Activated CD8-positive, alpha-beta memory T cell treated with anti-CD3 and anti-CD28 coated beads, Interleukin-2, amount 50 U/mL, for 24 hours (primary cell): ENCODE measurements around the gene C5orf24.
"Not testable (repeated sequence)": the region's sequence is repeated elsewhere in the genome, so short reads cannot be mapped to it uniquely, and the experiment has no call there.

Experiments
- DNase-seq: peaks from one replicate; pipeline ENCODE4 v3.0.0-alpha.2; 2020; ENCODE audit errors: extremely low read depth

The C5orf24 gene

GRCh38 chr5:134845852-134846640 lies at the start of gene C5orf24:
Gene C5orf24, plus strand, starts transcription at chr5:134845968. Its CDS starts 8,933 bp downstream, at chr5:134854901.
- peak; percentile 81 for DNase-seq

DNA sequence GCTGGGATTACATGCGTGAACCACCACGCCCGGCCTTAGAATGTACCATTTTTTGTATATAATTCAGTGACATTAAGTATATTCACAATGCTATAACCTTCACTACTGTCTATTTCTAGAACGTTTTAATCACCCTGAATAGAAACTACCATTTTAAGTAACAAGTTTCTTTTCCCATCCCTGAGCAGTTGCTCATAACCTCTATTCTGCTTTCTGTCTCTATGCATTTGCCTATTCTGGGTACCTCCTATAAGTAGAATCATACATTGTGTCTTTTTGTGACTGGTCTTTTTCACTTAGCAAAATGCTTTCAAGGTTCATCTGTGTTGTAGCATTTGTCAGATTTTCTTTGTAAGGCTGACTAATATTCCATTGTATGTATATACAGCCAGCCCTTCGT lies 47.3 kb upstream of the C5orf24 start:
- DNase-seq, result no peak

DNA sequence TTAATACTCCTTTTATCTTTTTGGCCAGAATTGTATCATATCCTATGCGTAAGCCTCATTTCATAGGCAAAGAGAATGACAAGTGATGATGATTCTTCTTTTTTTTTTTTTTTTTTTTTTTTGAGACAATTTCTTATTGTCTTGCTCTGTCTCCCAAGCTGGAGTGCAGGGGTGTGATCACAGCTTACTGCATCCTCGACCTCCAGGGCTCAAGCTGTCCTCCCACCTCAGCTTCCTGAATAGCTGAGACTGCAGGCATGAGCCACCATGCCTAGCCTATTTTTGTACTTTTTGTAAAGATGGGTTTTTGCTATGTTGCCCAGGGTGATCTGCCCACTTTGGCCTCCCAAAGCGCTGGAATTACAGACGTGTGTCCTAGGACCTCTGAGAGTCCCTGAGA lies 41.9 kb upstream of the C5orf24 start:
- no peak for DNase-seq

- no peak for DNase-seq
Measured at GRCh38 chr5:134813407-134813806, 32.4 kb upstream of the C5orf24 start.

DNA sequence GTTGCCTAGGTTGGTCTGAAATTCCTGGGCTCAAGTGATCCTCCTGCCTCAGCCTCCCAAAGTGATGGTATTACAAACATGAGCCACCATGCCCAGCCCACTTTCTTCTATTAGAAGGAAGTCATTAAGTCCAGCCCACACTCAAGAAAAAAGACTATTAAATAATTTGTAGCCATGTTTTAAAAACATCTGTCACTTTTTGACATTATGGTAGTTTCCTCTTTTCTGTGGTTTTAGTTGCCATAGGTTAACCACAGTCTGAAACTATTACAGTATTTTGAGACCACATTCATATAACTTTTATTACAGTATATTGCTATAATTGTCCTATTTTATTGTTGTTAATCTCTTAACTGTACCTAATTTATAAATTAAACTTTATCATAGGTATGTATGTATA lies 31.9 kb upstream of the C5orf24 start:
- DNase-seq, result no peak

- no peak for DNase-seq
Measured at GRCh38 chr5:134817006-134817405, 28.8 kb upstream of the C5orf24 start.

GRCh38 chr5:134818776-134819175 lies 27.0 kb upstream of the C5orf24 start:
- no peak for DNase-seq

GRCh38 chr5:134819407-134819963 lies 26.3 kb upstream of the C5orf24 start:
- DNase-seq, result no peak

- no peak for DNase-seq
Measured at GRCh38 chr5:134821841-134822240, 23.9 kb upstream of the C5orf24 start.

- DNase-seq, result no peak
Measured at GRCh38 chr5:134824681-134825080, 21.1 kb upstream of the C5orf24 start.

DNA sequence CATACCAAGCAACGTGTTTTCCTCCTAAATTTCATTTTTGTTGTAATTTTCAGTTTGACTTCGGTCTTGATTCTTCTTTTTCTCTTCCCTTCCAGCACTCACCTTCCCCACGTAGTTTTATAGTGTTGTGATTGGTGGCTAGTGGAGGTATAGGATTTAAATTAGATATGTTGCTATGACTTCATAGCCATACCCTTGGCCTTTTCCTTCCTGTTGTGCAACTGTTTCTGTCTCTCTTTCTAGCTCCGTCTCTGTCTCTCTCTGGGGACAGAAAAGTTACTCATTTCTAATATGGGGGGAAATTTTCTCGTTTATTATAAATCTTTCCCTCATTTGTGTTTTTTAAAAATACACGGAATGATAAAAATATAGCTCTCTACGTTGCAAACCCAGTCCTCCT lies 20.6 kb upstream of the C5orf24 start:
- DNase-seq, result no peak

DNA sequence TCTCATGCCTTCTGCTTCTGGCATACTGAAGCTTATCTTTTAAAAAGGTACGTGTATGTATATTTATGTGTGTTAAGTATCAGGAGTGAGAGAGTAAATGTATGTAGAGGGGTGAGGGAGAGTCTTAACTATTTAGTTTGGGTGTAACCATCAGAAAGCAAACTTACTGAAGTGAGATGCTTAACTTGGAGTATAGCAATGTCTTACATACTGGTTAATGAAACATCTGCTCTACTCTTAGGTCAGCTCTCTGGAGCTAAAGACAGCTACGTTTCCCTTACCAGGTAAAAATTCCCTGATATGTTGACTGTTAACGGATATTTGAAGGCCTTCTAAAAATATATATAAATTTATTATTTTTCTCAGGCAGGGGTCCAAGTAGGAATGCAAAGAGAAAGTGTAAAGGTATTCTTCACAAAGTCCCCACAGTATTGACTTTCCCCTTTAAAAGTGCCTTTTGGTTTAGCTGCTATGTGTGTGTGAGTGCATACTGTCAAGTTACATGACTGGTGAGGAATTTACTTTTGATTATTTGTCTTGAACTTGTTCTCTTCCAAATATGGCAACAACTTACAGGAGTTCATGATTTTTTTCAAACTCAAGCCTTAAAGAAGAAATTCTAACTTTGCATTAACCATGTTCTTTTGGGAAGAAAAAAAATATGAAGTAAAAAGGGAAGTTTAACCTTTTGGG lies 12.3 kb upstream of the C5orf24 start:
- DNase-seq, result no peak

DNA sequence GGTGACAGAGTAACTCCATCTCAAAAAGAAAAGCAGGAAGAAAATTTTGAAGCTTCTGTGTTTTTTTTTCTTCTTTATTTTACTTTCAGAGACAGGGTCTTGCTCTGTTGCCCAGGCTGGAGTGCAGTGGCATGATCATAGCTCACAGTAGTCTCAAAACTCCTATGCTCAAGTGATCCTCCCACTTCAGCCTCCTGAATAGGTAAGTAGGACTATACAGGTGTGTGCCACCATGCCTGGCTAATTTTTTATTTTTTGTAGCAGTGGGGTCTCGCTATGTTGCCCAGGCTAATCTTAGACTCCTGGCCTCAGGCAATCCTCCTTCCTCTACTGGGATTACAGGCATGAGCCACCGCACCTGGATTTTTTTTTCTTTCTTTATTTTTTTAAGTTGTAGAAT lies 10.1 kb upstream of the C5orf24 start:
- no peak for DNase-seq

DNA sequence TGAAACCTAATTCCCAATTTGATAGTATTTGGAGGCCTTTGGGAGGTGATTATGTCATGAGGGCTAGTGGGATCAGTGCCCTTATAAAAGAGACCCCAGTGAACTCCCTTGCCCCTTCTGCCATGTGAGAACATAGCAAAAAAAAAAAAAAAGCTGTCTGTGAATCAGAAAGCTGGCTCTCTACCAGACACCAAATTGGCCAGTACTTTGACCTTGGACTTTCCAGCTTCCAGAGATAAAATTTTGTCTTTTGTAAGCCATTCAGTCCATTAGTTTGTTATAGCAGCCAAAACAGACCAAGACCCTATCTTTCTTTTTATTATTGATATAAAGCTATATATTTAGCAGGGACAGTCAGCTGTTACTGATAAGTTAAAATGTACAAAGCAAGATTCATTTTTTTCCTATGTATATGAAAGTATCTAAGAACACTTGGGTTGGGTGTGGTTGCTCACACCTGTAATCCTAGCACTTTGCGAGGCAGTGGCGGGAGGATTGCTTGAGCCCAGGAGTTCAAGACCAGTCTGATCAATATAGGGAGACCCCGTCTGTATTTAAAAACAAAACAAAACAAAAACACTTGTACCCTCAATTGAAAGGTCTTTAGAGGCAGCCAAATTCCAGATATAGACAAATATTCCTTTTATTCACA lies 8.1 kb upstream of the C5orf24 start:
- no peak for DNase-seq

GRCh38 chr5:134838361-134838760 lies 7.4 kb upstream of the C5orf24 start:
- not testable (repeated sequence) for DNase-seq

- DNase-seq, result no peak
Measured at GRCh38 chr5:134840811-134841210, 5.0 kb upstream of the C5orf24 start.

DNA sequence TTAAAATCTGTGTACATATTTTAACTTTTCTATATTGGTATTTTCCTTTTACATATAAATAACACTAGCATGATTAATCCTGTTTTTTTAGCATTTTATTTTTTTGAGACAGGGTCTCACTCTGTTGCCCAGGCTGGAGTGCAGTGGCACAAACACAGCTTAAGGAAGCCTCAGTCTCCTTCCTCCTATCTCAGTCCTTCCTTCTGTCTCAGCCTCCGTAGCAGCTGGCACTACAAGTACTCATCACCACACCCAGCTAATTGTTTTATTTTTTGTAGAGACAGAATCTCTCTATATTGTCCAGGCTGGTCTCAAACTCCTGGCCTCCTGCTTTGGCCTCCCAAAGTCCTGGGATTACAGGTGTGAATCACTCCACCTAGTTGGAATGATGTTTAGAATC lies 1.5 kb upstream of the C5orf24 start:
- DNase-seq, result no peak

GRCh38 chr5:134845335-134845851 lies 375 bp upstream of the C5orf24 start:
- DNase-seq, result no peak

DNA sequence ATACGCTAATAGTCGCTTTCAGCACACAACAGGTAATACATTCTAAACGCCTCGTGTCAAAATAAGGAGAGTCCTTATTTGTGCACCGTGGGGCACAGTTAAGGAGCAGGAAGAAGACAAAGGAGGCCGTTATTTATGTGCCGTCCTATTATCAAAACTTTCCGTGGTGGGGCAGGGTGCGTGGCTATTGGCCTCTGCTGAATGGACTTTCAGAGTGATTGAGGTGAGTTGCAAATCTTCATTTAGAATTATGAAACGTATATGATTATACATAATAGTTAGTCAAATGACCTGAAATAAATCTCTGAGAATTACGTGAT lies 833 bp downstream of the C5orf24 start:
- DNase-seq, result no peak

DNA sequence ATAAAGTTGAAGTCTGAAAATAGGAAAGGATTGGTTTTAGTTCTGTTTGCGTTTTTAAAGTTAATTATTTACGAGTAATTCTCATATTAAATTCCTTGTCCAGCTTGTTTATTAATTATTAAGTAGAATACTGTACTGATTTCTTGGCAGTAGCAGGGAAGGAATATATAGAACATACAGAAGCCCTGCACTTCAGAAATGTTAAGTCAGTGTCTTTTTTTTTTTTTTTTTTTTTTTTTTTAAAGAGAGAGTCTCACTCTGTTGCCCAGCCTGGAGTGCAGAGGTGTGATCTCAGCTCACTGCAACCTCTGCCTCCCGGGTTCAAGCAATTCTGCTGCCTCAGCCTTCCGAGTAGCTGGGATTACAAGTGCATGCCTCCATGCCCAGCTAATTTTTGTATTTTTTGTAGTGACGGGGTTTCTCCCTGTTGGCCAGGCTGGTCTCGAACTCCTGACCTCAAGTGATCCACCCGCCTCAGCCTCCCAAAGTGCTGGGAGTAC lies 3.7 kb downstream of the C5orf24 start:
- not testable (repeated sequence) for DNase-seq

DNA sequence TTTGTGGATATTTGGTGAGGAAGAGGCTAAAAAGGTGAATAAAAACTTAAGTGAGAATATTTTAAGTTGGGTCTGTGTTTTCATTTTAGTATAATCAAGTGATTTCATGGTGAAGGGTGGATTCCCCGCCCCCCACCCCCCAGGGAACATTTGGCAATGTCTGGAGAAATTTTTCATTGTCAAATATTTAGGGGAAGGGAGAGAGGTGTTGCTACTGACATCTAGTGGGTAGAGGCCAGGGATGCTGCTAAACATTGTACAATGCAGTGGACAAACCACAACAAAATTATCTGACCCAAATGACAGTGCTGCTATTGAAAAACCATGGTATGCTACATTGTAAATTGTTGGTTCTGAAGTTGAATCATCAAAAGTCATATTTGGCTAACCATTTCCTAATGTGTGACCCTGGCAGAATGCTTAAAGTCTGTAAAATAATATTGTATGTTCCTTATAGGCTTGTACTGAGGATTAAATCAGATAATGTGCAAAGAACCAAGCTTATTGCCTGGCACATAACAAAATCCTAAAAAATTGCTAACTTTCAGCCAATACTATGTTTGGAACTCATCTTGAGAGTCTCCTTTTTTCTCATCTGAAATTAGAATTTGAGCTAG lies 5.6 kb downstream of the C5orf24 start:
- DNase-seq, result no peak

DNA sequence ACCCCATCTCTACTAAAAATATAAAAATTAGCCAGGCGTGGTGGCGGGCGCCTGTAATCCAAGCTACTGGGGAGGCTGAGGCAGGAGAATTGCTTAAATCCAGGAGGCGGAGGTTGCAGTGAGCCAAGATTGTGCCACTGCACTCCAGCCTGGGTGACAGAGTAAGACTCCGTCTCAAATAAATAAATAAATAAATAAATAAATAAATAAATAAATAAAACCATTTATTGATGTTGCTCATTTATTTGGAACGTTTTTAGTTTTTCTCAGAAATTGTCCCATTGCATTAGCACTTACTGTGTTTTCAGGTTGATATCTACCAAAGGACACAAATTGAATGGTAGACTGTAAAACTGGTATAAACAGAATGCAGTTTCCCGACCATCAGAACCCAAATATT lies 10.7 kb downstream of the C5orf24 start:
- not testable (repeated sequence) for DNase-seq
